Hepatic stellate cell (primary cell): ENCODE data around the gene FYCO1.
A peak's percentile ranks its signal among the peaks of the same experiment; 100 is the strongest.
"Not testable (repeated sequence)": the region's sequence is repeated elsewhere in the genome, so short reads cannot be mapped to it uniquely, and the experiment has no call there.

Source experiments
- DNase-seq: peaks from one replicate; pipeline ENCODE4 v3.0.0; 2011; ENCODE audit warnings: low spot score

The FYCO1 gene

DNA sequence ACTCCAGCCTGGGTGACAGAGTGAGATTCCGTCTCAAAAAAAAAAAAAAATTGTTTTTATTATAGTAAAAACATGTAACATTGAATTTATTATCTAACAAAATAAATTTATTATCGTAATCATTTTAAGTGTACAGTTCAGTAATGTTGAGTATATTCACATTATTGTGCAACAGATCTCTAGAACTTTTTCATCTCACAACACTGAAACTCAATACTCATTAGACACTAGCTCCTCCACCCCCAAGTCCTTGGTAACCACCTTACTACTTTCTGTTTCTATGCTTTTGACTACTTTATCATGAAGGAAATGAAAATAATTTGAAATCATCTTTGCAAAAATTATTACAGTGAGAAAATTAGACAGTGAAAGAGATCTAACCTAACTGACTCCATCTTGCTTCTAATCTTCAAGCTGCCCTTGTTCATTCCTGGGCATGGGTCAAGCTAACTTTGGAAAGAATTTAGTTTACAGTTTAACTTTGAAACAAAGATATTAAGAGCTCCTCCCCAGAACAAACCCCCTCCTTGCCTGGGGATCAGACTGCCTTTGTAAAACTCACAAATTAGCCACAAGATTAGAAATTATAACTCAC lies 15.0 kb upstream of the FYCO1 start:
- DNase-seq: no peak

DNA sequence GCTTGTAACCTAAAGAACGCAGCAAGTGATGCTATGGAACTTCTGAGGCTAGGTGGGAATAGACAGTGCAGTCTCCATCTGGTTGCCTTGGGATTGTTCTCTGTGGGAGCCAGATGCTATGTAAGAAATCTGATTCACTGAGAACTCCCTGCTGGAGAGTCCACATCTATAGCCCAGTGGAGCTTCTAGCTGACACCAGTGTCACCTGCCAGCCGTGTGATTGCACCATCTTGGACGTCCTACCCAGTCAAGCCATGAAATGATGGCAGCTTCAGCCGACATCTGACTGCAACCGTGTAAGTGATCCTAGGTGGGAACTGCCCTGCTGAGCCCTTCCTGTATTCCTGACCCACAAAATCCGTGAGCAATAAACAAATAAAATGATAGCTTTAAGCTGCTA lies 12.4 kb upstream of the FYCO1 start:
- DNase-seq: no peak

DNA sequence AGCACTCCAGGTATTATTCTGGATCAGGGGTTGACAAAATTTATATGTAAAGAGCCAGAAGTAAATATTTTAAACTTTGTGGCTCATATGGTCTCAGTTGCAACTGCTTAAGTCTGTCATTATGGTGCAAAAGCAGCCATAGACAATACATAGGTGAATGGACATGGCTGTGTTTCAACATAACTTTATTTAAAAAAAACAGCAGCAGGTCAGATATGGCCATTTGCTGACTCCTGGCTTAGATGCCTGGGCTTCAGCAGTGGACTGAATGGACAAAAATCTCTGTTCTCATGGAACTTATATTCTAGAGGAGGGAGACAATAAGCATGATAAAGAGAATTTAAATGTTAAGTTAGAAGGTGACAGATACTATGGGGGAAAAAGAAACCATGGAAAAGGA lies 11.7 kb upstream of the FYCO1 start:
- no peak for DNase-seq

DNA sequence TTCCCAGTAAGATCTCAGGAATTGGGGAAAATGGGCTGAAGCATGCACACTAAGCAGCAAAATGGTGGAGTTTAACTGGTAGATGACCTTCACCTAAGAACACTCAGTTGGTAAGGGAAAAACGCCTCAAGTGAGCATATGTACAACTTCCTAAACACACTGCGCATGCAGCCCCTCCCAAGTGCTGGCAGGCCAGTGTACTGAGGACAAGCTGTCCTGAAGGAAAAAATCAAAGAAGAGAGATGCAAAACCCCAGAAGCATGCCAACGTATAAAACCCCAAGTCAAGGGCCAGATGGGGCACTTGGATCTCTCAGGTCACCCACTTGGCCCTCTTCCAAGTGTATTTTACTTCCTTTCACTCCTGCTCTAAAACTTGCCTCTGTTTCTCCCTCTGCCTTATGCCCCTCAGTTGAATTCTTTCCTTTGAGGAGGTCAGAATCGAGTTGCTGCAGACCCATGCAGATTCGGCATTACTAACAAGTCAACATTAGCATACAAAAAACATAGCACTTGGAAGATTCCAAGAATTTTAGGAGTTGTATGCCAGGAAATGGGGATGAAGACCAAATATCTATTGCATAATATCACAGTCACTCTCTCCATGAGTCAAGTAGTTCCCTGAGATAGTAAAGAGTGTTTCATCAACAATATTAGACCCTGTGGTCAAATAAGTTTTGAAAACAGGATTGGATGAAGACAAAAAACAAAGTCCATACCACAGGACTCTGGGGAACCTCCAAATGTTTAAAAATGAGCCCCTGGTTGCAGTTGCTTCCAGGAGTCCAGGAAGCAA lies 10.8 kb upstream of the FYCO1 start:
- DNase-seq: peak; percentile 49

DNA sequence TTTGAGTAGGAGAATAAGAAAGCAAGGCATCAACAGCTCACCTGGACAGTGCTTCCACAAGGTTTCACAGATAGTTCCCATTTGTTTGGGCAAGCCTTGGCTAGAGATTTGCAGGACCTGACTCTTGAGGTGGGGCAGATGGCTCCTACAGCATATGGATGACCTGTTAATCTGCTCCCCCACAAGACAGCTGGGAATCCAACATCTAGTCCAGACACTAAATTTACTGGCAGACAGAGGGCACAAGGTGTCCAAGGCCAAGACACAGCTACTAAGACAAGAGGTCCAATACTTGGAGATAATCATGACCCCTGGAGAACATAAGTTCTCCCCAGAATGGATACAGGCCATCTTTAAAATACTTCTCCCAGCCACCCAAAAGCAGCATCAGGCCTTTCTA lies 8.1 kb upstream of the FYCO1 start:
- not testable (repeated sequence) for DNase-seq

DNA sequence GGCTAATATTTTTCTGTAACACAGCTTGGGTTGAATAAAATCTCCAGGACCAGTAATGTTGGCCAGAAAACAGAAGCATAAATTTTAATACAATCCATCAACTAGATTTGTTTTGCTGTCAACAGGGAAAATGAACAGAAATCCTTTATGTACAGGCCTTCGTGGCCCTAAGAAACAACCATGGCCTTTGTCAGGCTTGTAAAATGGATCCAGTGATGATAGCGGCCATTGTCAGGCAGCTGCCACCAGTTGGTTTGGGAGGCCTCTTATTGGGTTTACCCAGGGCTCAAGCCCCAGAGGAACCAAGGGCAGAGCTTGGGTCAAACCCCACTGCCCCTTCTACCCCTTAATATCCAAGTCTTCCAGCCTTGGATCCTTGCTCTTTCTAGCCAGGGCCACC lies 5.6 kb upstream of the FYCO1 start:
- no peak for DNase-seq

DNA sequence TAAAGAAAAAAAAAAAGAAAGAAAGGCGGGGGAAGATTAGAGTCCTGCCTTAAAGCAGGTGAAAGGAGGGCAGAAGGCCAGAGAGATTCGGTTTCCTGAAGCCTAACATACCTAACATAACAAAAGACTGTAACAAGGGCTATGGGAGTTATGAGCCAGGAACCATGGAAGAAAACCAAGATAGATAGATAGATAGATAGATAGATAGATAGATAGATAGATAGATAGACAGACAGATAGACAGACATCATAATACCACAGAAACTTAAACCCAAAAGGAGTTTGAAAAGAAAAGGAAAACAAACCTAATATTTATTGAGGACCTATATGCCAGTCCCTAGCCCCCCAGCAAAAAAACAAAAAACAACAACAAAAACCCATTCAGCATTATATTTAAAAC lies 2.3 kb upstream of the FYCO1 start:
- DNase-seq: no peak

DNA sequence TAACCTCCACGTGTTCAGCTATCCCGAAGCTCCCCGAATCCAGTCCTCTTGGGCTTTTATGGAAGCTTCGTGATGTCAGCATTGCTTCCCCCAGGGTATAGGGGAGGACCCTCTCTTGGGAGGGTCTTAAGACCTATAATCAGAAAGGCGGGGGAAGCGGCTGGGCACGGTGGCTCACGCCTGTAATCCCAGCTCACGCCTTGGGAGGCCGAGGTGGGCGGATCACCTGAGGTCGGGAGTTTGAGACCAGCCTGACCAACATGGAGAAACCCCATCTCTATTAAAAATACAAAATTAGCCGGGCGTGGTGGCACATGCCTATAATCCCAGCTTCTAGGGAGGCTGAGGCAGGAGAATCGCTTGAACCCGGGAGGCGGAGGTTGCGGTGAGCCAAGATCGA lies 1.9 kb upstream of the FYCO1 start:
- not testable (repeated sequence) for DNase-seq

DNA sequence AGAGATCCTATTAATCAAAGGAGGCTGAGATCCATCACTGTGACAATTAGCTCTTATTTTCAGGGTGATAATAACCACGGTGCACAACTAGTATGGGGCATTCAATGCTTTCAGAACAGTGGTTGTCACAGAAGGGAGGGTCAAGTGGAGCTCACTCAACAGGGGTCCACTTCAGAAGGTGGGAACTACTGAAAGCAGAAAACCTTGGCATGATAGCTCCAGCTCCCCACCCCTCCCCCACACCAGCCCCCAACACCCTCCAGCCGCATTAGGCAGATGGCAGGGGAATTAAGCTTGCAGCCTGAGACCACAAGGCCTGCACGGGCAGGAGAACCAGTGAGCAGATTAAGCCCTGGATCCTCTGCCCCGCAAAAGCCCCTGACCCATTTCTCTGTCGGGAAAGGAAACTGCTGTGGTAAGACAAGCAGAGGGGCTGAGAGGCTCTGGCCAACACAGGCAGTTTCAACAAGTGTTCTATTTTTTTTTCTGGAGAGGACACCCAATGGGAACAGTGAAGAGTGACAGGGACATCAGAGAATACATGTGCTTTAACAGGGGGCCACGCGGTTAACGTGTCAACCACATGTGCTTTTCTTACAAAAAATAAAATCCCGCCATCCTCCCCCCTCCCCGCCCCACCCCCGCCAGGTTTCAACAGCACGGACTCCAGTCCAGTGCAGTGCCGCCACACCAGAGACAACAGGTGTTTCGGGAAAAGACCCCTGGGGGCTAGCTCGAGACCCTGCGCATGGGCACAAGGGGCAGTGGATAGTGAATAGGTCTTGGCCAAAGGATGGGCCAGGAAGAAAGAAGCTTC lies 997 bp downstream of the FYCO1 start:
- no peak for DNase-seq

DNA sequence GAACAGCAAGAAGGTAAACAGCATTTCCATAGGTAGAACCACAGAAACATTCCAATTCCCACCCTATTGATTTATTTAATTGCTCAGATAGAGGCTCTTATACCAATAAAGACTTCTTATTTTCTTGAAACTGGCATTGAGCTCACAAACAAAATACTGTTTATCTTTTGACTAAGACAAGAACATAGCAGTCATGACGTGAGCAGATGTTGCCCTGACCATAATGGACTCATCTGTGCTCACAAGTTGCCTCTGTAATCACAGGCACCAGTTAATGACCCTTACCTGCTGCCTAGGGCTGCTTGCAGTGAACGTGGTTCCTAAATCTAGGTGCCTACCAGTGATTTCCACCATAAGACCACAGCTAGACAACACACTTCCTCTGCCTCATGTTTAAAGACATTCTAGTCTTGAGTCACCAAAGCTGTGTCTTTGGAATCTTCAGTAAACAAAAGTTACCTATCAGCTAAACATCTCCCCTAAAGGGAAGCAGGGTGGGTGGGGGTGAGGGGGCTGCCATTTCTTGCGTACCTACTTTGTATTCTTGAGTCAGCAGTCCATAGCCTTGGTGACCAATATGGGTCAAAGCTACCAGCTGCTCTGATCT lies 2.1 kb downstream of the FYCO1 start:
- DNase-seq: no peak

DNA sequence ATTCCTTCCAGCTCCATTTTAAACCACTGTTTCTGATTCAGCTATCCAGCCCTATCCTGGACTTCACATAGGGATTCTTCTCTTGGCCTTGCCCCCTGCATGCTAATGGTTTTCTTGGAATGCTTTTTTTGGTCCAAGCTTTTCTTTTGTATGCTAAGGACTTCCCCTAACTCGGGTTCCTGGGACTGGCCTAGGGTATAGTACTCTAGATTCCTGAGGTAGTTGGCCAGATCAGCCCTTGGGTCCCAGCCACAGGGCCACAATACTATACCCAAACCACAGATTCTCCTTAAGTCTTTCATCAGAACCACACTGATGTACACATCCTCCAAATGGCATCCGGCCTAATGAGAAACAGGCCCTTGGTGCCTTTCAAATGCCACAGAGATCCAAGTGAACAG lies 2.8 kb downstream of the FYCO1 start:
- DNase-seq: peak; percentile 75

DNA sequence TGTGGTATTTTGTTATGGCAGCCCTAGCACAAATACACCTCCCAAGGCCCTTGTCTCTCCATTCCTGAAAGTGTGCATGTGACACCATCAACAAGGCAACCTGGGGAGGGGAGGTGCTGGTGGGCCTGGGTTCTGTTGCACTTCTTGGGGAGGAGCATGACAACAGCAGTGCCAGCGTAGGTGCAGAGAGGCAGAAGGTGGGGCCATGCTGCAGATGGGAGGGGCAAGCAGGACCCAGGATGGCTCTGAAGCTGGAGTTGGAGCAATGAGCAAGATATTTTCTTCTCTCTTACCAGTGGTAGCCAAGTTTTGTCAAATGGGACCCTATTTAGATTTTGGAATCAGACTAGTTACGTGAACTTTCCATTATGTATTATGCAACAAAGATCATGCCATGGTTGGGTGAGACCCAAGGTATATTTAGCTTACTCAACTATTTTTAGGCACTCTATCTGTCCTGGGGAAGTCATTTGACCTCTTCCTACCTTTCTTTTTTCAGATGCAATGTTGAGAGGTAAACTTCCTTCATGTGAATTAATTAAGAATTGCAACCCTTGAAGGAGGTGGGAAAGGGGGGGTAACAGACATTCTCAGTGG lies 3.4 kb downstream of the FYCO1 start:
- DNase-seq: no peak

DNA sequence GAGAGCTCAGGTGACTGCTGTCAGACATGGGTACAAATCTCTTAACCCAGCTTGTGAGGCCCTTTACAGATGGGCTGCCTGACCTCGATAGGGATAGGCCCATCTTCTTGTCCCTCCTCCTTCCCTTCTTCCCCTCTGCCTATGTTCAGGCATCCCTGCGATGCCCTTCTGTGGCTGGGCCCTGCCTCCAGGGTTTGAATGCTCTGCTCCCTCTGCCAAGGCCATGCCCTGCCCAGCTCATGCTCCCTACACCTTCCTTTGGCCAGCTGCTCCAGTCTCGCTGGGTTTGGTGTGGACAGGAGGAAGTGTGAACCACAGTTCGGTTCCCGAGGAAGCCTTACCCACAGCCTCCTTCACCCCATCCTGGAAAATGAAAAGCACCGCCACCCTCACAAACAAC lies 4.3 kb downstream of the FYCO1 start:
- no peak for DNase-seq

DNA sequence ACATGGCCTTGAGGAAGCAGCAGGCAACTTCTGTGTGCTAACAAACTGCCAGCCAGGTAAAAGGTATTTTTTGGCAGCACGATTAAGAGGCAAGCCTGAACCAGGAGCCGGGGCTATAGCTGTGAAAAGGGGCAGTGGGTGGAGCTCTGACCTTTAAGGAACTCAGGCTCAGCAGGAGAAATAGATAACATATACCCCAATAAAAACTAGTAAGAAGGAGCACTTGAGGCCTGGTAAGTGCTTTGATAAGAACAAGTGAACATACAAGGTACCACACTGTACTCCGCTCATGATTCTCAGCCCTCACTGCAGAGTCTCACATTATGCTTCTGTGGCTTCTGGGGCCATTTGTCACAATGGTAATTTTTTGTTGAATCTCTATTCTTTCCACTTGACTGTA lies 5.4 kb downstream of the FYCO1 start:
- DNase-seq: no peak

DNA sequence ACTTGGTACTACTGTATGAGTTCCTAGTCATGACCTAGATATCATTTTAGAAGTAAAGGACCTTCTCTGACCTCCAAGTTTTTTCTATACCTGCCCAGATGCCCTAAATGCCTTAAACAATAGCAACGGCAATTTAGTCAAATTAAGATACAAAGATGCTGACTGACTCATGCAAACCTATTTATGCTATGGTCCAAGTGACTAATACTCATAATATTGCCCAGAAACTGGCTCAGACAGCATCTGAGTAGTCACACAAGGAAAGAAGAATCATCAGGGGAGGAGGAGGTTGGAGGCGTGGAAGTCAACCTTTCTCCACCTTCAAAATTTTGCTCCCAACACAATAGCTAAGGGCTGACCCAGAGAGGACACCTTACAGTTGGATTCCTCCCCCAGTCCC lies 6.8 kb downstream of the FYCO1 start:
- peak; percentile 78 for DNase-seq

DNA sequence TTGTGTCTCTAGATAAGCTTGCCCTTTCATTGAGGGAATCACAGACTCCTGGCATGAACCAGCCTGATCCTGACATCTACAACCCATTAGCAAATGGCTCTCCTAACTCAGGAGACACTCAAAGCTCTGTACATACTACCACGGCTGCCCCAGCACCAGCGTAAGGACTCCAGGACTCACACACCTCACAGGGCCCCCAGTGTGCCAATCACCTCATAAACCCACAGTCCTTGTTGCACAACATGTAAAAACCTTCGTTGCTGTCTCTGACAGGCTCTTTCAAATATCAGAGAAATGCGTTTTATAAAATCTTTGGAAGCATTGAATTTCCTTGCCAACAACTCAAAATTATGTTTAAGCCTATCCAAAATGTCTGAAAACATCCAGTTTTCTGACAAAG lies 7.3 kb downstream of the FYCO1 start:
- no peak for DNase-seq

DNA sequence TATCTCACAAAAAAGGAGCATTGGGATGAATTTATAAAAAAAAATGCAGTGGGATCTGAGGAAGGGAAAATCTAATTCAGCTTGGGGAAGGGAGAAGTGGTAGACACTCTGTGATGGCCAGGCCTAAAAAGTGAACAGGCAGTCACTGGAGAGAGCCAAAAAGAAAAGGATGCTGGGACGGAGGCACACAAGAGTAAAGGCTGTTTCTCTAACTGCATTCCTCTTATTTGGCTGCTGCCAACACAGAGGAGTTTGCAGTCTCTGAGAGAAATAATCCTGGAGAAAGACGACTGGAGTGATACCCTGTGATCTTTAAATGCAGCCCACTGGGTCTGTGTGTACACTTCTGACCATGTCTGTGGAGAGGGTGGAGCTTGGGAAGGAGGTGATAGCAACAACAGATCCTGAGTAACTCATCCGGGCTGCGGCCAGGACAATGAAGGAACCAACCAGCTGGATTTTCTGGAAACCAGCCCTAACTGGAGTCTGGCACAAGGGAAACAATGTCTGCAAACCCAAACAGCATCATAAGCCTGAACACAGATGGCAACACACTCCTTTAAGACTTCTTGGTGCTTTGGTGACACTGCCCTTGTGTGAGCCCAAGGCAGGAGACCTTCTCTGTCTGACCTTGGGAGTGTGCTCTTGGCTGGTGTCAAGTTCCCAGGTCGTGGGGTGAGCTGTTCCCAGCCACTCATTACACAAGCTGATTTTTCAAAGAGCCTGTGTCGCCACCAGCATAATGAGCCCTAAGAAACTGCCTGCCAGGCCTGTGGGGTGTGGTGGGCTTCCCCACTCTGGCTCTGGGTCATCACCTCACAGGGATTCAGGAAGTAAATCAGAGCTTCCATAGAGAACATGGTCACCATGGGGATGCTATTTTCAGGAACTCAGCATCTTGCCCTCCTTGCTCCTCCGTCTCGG lies 8.0 kb downstream of the FYCO1 start:
- no peak for DNase-seq

DNA sequence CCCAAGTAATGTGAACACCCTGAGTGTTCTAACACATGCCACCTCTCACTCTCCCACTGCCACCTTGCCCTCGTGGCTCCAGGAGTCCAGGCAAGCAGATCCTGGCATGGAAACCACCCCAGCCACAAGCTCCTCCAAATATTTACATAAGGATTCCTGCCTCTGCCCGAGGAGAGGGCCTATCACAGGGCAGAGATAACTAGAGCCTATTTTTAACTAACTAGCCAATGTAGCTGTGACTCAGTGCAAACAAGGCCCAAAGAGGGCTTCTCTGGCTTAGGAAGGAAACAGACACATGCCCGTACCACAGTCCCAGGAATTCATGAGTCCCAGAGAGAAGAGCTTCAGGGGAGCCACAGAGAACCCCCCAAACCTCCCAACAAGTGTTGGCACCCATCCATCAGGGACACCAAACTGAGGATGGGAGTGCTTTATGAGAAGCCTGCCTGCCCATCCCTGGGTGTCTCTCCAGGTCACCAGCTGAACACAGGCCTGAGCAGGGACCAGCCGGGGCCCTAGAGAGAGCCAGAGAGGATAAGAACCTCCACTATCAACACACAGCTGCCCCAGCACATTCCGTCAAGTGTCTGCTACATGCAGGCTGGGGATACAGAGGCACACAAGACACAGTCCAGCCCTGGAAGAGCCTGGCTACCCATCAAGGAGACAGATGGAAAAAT lies 9.2 kb downstream of the FYCO1 start:
- DNase-seq: peak; percentile 86

DNA sequence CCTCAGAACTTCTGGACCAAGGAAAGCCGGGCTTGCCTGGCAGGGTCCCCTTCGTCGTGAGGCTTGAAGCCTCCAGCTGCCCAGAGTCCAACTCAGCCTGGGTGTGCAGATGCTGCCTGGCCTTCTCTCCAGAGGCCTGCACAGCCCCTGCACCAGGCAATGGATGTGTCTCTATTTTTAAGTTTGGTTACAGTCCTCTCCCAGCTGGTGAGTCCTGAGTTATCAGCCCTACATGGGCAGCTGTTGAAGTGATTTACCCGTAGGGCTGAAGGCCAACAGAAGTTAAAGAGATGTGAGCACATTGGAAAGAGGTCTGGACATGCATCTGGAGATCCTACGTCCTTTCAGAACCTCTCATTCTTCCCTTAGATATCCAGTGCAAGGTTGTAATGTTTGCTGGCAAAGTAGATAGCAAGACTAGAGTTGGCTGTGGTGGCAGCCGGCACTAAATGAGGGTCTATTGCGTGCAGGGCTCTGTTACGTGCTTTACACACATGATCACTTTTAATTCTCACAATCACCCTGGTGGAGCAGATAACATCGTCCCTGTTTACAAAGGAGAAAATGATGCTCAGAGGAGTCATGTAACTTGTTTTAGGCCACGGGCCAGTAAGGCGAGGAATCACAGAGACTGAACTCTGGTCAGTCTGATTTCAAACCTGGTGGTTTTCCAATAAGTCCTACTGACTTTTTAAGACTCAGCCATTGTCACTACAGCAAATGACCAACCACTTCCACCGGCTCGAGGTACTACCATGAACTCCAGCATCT lies 9.9 kb downstream of the FYCO1 start:
- no peak for DNase-seq
